Measurements from ENCODE around the gene REC8.

The REC8 gene

DNA sequence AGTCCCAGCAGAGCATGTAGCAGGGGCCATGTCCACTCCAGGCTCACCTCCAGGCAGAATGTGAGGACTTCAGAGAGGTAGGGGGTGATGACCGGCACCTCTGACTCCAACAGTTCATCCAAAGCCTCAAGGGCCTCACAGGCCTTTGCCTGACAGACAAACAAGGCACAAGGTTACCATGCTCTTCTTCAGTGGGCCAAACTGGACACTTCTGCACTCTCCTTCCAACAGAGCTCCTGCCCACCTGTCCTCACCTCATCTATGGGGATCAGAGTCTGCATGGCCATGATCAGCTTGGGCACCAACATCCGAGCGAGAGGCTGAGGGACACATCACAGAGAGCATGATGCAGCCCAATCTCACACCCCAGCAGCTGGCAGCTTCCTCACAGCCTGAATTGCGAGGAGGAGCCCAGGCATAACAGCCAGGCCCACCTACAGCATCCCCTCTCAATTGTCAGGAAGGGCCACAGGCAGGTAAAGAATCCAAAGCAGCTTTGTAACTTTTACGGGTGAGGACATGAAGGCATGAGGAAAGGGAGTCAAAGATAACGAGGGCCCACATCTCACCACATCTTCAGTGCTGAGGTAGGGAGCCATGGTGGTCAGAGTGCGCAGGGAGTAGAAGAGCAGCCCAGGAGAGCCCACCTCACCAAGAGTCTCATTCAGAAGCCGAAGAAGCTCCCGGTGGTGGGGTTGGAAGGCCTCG lies 15.1 kb downstream of the REC8 start:
- H3K36me3 ChIP-seq (ENCODE audit: insufficient read depth, low read length), result peaks cover 74% of the 10 kb centered on the region

DNA sequence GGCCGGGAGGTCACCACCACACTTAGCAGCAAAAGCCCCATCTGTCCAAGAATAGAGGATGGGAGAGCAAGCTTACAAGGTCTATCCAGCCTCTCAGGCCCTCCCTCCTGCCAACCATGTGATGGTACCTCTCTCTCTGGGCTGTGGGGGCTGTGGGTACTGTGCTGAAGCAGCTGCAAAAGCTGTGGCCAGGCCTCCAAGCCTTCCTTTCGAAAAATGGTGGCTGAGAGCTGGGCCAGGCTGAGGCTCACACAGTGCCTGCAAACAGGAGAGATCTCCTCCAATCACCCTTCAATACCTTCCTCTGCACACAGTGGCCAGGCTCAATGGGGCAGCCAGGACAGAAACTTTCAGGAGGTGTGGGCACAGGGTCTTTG lies 15.6 kb downstream of the REC8 start:
- Histone ChIP-seq H3K27ac (ENCODE audit: low read depth, low read length) (no peak overlapping the region), H3K4me3 (ENCODE audit: low read length) (peak overlapping the region; percentile 85), H3K36me3 (ENCODE audit: insufficient read depth, low read length) (peaks cover 74% of the 10 kb centered on the region), H3K9me3 (ENCODE audit: insufficient read depth, low read depth, low read length) (no peaks in the 10 kb centered on the region), H3K27me3 (ENCODE audit: insufficient read depth, low read length) (no peaks in the 10 kb centered on the region), H3K4me1 (ENCODE audit: insufficient read depth, low read length) (peaks cover 9% of the 10 kb centered on the region; the same call in 1 of the 2 replicates), H3K9ac (ENCODE audit: low read depth, low read length) (peak overlapping the region; percentile 84; the same call in 1 of the 2 replicates)
- 95% methylated on average over 2 of the region's 2 CpGs for WGBS

More for the DNA sequence above, 15.1 kb downstream of the REC8 start:
- H3K4me1 ChIP-seq (ENCODE audit: insufficient read depth, low read length), result peaks cover 9% of the 10 kb centered on the region; the same call in 1 of the 2 replicates
- no peak overlapping the region for H3K4me3 ChIP-seq (ENCODE audit: low read length)
- H3K9ac ChIP-seq (ENCODE audit: low read depth, low read length), result no peak overlapping the region
- H3K9me3 ChIP-seq (ENCODE audit: insufficient read depth, low read depth, low read length), result no peaks in the 10 kb centered on the region
- H3K27ac ChIP-seq (ENCODE audit: low read depth, low read length), result no peak overlapping the region
- 92% methylated on average over 10 of the region's 10 CpGs for WGBS
- no peaks in the 10 kb centered on the region for H3K27me3 ChIP-seq (ENCODE audit: insufficient read depth, low read length)

DNA sequence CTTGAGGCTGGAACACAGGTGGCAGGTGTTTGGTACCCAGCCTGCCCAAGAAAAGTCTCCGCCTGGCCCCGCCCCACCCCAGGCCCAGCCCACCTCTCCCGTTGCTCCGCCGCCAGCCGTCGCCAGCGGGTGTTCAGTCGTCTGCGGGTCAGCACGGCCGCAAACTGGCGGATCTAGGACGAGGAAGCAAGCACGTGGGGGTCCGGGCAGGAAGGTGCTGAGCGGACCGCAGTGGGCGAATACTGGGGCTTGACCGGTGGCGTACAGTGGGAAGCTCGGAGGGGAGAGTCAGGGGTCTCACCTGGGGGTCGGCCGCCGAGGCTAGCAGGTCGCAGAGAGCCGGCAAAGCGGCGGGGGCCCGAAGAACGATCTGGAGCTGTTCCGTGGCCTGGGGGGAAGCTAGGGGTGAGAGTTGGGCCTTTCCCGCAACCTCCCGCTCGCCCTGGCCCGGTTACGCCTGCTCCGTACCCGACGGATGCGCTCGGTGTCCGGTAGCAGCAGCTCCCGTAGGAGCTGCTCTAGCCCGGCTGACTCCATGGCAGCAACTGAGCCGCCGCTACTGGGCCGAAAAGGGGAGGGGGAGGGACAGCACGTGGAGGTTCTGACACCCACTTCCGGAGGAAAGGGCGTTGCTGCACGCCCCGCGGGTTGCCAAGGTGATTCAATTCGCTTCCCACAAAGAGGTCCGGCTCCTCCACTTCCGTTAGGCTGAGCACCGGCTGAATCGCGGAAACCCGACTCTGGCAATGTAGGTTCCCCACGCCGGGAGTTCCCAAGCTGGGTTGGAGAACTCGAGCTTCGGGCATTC lies 16.6 kb downstream of the REC8 start, which contains the start of gene IPO4:
Gene IPO4 (minus strand): TSS at position 566 of the 808 bp plus-strand sequence. CDS start 29 bp downstream, at position 537.
- Histone ChIP-seq H3K9me3 (ENCODE audit: insufficient read depth, low read depth, low read length) (no peaks in the 10 kb centered on the region), H3K4me3 (ENCODE audit: low read length) (peak within 1 kb of the TSS; percentile 85), H3K4me1 (ENCODE audit: insufficient read depth, low read length) (peaks cover 9% of the 10 kb centered on the region; the same call in 1 of the 2 replicates), H3K9ac (ENCODE audit: low read depth, low read length) (peak within 1 kb of the TSS; percentile 84), H3K27ac (ENCODE audit: low read depth, low read length) (peak within 1 kb of the TSS; percentile 66), H3K36me3 (ENCODE audit: insufficient read depth, low read length) (peaks cover 71% of the 10 kb centered on the region), H3K27me3 (ENCODE audit: insufficient read depth, low read length) (no peaks in the 10 kb centered on the region)
- under 1% methylated on average over 65 of the region's 65 CpGs for whole genome bisulfite sequencing

DNA sequence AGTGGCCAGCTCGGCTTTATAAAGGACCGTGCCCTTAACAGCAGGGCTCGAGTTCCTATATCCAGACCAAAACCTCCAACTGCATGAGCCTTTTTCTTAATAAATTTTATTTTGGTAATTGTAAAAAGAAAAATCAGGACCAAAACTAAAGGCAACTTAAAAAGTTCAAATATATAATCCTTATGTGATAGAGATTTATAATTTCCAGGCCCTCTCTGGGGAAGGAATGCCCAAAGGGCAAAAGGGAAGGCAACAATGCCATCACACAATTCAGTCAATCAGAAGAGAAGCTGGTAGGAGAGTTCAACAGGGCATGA lies 17.1 kb downstream of the REC8 start:
- Histone ChIP-seq H3K4me1 (ENCODE audit: insufficient read depth, low read length) (peaks cover 9% of the 10 kb centered on the region; the same call in 1 of the 2 replicates), H3K27me3 (ENCODE audit: insufficient read depth, low read length) (no peaks in the 10 kb centered on the region), H3K4me3 (ENCODE audit: low read length) (peak overlapping the region; percentile 85), H3K36me3 (ENCODE audit: insufficient read depth, low read length) (peaks cover 69% of the 10 kb centered on the region), H3K9me3 (ENCODE audit: insufficient read depth, low read depth, low read length) (no peaks in the 10 kb centered on the region), H3K27ac (ENCODE audit: low read depth, low read length) (peak overlapping the region; percentile 34; the same call in 1 of the 2 replicates), H3K9ac (ENCODE audit: low read depth, low read length) (peak overlapping the region; percentile 44; the same call in 1 of the 2 replicates)
- 0% methylated on average over 3 of the region's 3 CpGs for WGBS

DNA sequence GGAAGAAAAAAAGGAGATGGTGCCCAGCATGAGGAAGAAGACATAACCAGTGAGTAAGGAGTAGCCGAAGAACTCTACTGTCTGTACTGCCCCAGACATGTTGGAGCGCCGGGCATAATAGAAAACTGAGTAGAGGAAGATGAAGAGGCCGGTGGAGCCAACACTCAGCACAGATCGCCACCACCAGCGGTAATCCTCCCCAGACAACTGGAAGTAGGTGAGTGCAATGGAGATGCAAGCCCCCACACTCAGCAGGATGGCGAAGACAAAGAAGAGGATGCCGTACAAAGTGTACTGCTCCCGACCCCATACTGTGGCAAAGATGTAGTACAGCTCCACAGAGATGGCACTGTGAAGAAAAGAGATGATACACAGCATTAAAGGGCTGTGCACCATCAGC lies 17.6 kb downstream of the REC8 start:
- Histone ChIP-seq H3K9ac (ENCODE audit: low read depth, low read length) (peak overlapping the region; percentile 44; the same call in 1 of the 2 replicates), H3K27me3 (ENCODE audit: insufficient read depth, low read length) (no peaks in the 10 kb centered on the region), H3K36me3 (ENCODE audit: insufficient read depth, low read length) (peaks cover 65% of the 10 kb centered on the region), H3K4me1 (ENCODE audit: insufficient read depth, low read length) (peaks cover 9% of the 10 kb centered on the region; the same call in 1 of the 2 replicates), H3K9me3 (ENCODE audit: insufficient read depth, low read depth, low read length) (no peaks in the 10 kb centered on the region), H3K27ac (ENCODE audit: low read depth, low read length) (no peak overlapping the region), H3K4me3 (ENCODE audit: low read length) (peak overlapping the region; percentile 85)
- 94% methylated on average over 9 of the region's 9 CpGs for WGBS

DNA sequence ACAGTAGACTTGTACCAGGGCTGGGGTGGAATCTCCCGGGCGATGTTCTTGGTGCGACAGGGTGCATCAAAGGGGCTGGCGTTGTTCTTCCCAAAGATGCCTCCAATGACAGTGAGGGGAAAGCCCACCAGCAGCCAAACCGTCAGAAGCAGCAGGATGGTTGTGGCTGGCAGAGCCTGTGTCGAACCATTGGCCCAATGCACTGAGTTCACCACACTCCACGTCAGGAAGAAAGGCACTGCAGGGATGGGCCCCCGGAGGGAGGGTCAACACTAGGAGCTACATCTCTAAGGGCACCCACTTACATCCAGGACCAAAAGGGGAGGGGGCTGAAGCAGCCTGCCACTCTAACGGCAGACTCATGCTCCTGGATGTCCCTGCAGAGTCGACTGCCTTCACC lies 18.5 kb downstream of the REC8 start:
- H3K36me3 ChIP-seq (ENCODE audit: insufficient read depth, low read length), result peaks cover 56% of the 10 kb centered on the region

DNA sequence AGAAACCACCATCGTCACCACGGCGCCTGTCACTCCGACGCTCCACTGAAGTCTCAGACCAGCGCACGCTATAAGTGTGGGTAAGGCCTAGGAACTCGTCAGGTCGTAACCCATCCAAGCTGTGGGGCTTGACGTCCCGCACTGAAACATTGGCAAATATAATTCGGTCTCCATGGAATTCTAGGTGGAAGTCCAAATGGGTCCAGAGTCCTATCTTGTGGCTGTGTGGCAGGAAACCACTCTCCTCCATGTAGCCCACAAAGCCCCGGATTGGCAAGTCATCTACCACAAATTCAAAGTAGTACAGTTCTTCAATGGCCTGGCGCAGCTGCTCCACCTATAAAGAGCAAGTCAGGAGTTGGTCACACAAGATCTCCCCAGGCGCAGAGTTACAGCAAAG lies 21.1 kb downstream of the REC8 start:
- Histone ChIP-seq H3K27ac (ENCODE audit: low read depth, low read length) (no peak overlapping the region), H3K9ac (ENCODE audit: low read depth, low read length) (no peak overlapping the region), H3K4me3 (ENCODE audit: low read length) (no peak overlapping the region), H3K9me3 (ENCODE audit: insufficient read depth, low read depth, low read length) (no peaks in the 10 kb centered on the region), H3K36me3 (ENCODE audit: insufficient read depth, low read length) (peaks cover 33% of the 10 kb centered on the region), H3K27me3 (ENCODE audit: insufficient read depth, low read length) (no peaks in the 10 kb centered on the region), H3K4me1 (ENCODE audit: insufficient read depth, low read length) (peaks cover 4% of the 10 kb centered on the region; the same call in 1 of the 2 replicates)
- WGBS, result 96% methylated on average over 15 of the region's 15 CpGs

More for the DNA sequence above, 18.5 kb downstream of the REC8 start:
- Histone ChIP-seq H3K9ac (ENCODE audit: low read depth, low read length) (no peak overlapping the region), H3K27me3 (ENCODE audit: insufficient read depth, low read length) (no peaks in the 10 kb centered on the region), H3K4me3 (ENCODE audit: low read length) (no peak overlapping the region), H3K9me3 (ENCODE audit: insufficient read depth, low read depth, low read length) (no peaks in the 10 kb centered on the region), H3K27ac (ENCODE audit: low read depth, low read length) (no peak overlapping the region), H3K4me1 (ENCODE audit: insufficient read depth, low read length) (peaks cover 9% of the 10 kb centered on the region; the same call in 1 of the 2 replicates)
- 90% methylated on average over 10 of the region's 10 CpGs for WGBS

DNA sequence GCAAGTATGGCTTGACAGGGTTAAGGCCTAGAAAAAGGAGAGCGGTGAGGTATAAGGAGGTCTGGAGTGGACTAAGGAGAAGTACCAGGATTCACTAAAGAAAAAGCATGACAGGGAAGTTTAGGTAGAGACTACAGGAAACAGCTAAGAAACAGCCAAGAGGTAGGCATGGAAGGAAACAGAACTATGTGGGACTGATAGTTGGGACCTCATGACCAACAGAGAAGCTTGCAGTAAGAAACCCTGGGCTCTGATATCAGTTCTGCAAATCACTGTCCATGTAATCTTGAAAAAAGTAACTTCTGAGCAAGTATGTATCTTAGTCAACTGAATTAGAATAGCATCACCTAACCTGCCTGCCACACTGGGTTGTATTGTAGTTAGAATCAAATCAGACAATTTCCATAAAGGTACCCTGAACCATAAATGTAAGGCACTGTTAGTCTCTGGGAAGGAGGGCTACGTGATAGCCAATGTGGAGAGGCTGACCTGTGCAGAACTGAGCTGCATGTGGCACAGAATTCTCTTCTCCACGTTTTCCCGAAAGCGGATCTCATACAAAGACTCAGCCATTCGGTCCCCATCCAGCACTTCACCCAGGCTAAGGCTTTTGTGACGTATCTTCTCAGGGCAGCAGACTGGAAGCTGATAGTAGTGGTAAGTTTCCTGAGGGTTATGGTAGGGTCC lies 22.4 kb downstream of the REC8 start:
- Histone ChIP-seq H3K4me3 (ENCODE audit: low read length) (peak overlapping the region; percentile 95), H3K4me1 (ENCODE audit: insufficient read depth, low read length) (peaks cover under 1% of the 10 kb centered on the region; the same call in 1 of the 2 replicates), H3K27me3 (ENCODE audit: insufficient read depth, low read length) (no peaks in the 10 kb centered on the region), H3K27ac (ENCODE audit: low read depth, low read length) (no peak overlapping the region), H3K9ac (ENCODE audit: low read depth, low read length) (0 out of 2 replicates have a peak overlapping the region, but pooled peaks have one; percentile 98), H3K9me3 (ENCODE audit: insufficient read depth, low read depth, low read length) (no peaks in the 10 kb centered on the region), H3K36me3 (ENCODE audit: insufficient read depth, low read length) (peaks cover 33% of the 10 kb centered on the region)
- WGBS, result 90% methylated on average over 7 of the region's 7 CpGs

DNA sequence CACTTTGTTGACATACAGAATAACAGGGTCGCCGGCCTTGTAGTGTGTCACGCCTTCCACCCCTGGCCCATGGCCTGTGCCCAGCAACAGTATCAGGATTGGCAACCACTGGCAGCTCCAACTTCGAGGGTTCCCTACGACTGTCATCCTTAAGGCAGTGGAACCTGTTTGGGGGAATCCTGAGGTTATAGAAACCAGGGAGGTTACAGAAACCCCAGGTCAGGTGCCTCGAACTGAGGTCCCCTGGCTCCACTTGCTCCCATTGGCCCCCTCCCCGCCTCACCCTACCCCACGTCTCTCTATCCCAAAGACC lies 22.9 kb downstream of the REC8 start:
- Histone ChIP-seq H3K27me3 (ENCODE audit: insufficient read depth, low read length) (no peaks in the 10 kb centered on the region), H3K4me1 (ENCODE audit: insufficient read depth, low read length) (no peaks in the 10 kb centered on the region), H3K36me3 (ENCODE audit: insufficient read depth, low read length) (peaks cover 32% of the 10 kb centered on the region), H3K9me3 (ENCODE audit: insufficient read depth, low read depth, low read length) (no peaks in the 10 kb centered on the region), H3K9ac (ENCODE audit: low read depth, low read length) (peak overlapping the region; percentile 98), H3K27ac (ENCODE audit: low read depth, low read length) (peak overlapping the region; percentile 100; the same call in 1 of the 2 replicates), H3K4me3 (ENCODE audit: low read length) (peak overlapping the region; percentile 95)
- 64% methylated on average over 8 of the region's 8 CpGs for WGBS

DNA sequence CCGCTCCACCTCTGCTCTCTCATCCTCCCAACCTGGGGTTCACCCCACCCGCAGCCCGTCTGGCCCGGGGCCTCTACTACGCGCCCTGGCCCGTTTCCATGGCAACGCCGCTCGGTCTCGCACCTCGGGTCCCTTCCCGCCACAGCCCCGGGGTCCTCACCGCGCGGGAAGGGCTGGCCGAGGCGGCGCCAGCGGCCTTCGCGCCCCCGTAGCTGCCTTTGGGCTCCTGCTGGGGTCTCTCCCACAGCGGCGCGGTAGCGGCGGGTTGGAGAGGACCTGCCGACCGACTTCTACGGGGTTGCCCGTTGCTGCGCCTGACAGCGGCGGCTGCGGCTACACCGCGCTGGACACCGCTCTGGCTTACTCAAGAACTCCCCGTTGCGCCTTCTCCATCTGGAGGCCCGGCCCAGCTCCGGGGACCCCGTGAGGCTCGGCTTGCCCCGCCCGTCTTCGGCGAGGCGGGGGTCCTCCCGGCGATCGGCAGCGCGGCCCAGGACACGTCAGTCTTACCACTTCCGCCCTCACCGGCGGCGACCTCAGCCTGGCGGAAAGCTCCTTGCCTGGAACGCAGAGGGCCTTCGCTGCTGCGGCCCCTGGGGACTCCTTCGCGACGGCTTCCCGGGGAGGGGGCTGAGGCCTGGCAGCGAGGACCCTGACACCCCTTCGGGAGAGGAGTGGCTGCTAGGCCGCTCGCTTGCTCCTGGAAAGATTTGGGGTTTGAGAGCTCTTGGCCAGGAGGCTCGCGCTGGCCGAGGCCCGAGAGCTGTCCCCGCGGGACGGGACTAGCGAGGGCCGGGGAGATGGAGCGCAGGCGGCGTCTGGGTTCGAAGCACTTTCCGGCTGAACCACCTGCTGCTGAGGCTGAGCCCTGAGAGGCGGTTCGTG lies 23.5 kb downstream of the REC8 start, which contains the start of gene TM9SF1:
Gene TM9SF1 (minus strand): TSS at position 256 of the 885 bp plus-strand sequence. CDS start 422 bp downstream, outside the sequence.
- no peaks in the 10 kb centered on the region for H3K4me1 ChIP-seq (ENCODE audit: insufficient read depth, low read length)
- H3K27ac ChIP-seq (ENCODE audit: low read depth, low read length), result peak within 1 kb of the TSS; percentile 100
- H3K27me3 ChIP-seq (ENCODE audit: insufficient read depth, low read length), result no peaks in the 10 kb centered on the region
- H3K36me3 ChIP-seq (ENCODE audit: insufficient read depth, low read length), result peaks cover 28% of the 10 kb centered on the region
- H3K4me3 ChIP-seq (ENCODE audit: low read length), result peak within 1 kb of the TSS; percentile 95
- WGBS, result under 1% methylated on average over 89 of the region's 89 CpGs
- H3K9me3 ChIP-seq (ENCODE audit: insufficient read depth, low read depth, low read length), result no peaks in the 10 kb centered on the region
- peak within 1 kb of the TSS; percentile 98 for H3K9ac ChIP-seq (ENCODE audit: low read depth, low read length)
